HUES48 (cell line): ENCODE data around the gene CCDC73.
"Not testable (repeated sequence)": the region's sequence is repeated elsewhere in the genome, so short reads cannot be mapped to it uniquely, and the experiment has no call there.

Experiments used
- H3K27ac ChIP-seq: one replicate; pipeline ENCODE4 v1.7.0; 2013; ENCODE audit warnings: low read depth, low read length, inconsistent platforms
- H3K27me3 ChIP-seq: 2 replicates; pipeline ENCODE4 v1.6.1; 2013; ENCODE audit warnings: mild to moderate bottlenecking, low read length; ENCODE audit not compliant: control insufficient read depth, insufficient read depth
- H3K36me3 ChIP-seq: 2 replicates; pipeline ENCODE4 v1.6.1; 2013; ENCODE audit warnings: low read length; ENCODE audit not compliant: control insufficient read depth, insufficient read depth
- H3K4me1 ChIP-seq: 2 replicates; pipeline ENCODE4 v1.6.1; 2013; ENCODE audit warnings: mild to moderate bottlenecking, low read length; ENCODE audit not compliant: control insufficient read depth, insufficient read depth
- H3K4me3 ChIP-seq: 2 replicates; pipeline ENCODE4 v1.5.1; 2013; ENCODE audit warnings: mild to moderate bottlenecking, low read depth, low read length
- H3K9ac ChIP-seq: 2 replicates; pipeline ENCODE4 v1.6.1; 2013; ENCODE audit warnings: mild to moderate bottlenecking, low read depth, low read length, moderate library complexity
- H3K9me3 ChIP-seq: 2 replicates; pipeline ENCODE4 v1.6.1; 2013; ENCODE audit warnings: low read length; ENCODE audit not compliant: control insufficient read depth, insufficient read depth

The CCDC73 gene

GRCh38 chr11:32796425-32796824, 2.0 kb upstream of the CCDC73 start:
- Histone ChIP-seq H3K4me1 (peaks cover 5% of the 10 kb centered on the region), H3K4me3 (no peak overlapping the region), H3K27me3 (no peaks in the 10 kb centered on the region), H3K27ac (no peak overlapping the region), H3K9me3 (no peaks in the 10 kb centered on the region), H3K36me3 (no peaks in the 10 kb centered on the region), H3K9ac (no peak overlapping the region)

DNA sequence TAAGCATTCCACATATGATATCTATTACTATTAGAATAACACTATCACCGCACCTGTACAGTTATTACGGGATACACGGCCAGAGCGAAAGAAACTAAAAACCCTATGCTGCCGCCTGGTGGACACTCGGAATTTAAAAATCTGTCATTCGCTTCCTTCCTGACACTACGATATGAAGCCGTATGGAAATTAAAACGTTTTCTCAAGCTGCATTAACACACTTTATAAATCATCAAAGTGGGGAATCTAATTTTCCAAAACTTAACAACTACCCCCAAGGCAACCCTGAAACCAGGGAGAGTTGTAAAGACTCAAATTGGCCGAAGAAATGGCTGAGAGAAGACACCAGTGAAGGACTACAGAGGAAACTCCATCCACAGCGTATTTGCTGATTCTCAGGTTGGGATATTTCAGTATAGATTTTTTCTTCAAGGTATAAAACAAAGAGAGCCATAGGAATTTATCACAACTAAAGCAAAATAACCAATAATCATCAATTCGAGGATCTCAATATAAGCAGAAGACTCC, 1.4 kb downstream of the CCDC73 start:
- H3K9me3 ChIP-seq, result no peaks in the 10 kb centered on the region
- H3K4me1 ChIP-seq, result peaks cover 5% of the 10 kb centered on the region
- no peaks in the 10 kb centered on the region for H3K36me3 ChIP-seq
- H3K27me3 ChIP-seq, result no peaks in the 10 kb centered on the region
- no peak overlapping the region for H3K9ac ChIP-seq
- H3K4me3 ChIP-seq, result peak overlapping the region; percentile 46
- H3K27ac ChIP-seq, result no peak overlapping the region

DNA sequence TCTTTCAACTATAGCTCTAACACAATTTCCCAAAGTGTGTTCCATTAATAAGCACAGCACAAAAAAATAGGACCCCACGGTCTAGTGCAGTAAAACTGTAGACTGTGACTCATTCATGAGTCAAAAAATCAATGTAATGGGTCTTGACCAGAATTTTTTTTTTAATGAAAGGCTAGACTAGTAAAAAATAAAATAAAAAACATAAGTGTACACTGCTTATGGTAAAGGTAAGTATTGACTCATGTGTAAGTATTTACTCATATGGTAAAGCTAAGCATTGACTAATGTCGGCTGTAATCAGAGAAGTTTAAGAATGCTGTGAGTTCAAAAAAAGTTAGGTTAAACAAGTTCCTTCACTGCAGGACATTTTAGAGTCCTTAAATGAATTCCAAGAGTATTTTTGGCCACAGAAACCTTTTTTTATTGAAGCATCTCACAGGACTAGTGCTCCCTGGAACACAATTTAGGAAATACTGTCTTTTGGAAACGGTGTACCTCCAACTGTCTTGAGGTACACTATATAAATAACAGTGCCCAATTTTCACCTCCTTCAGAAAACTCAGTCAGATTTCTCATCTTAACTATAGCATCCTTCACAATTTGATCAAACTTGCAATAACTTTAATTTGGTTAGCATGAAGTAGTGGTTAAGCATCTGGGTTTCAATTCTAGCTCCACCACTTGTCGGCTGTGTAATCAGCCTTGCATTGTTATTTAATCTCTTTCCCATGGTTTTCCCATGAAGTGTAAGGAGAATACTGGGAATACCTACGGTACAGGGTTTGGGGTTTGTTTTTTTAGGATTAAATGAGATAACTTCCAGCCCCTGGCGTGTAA, 2.1 kb downstream of the CCDC73 start:
- no peaks in the 10 kb centered on the region for H3K27me3 ChIP-seq
- no peaks in the 10 kb centered on the region for H3K9me3 ChIP-seq
- no peak overlapping the region for H3K9ac ChIP-seq
- no peaks in the 10 kb centered on the region for H3K36me3 ChIP-seq
- H3K4me1 ChIP-seq, result peaks cover 5% of the 10 kb centered on the region
- H3K4me3 ChIP-seq, result peak overlapping the region; percentile 46
- no peak overlapping the region for H3K27ac ChIP-seq

GRCh38 chr11:32790916-32791315, 3.5 kb downstream of the CCDC73 start:
- H3K9me3 ChIP-seq, result no peaks in the 10 kb centered on the region
- no peaks in the 10 kb centered on the region for H3K36me3 ChIP-seq
- no peak overlapping the region for H3K4me3 ChIP-seq
- no peaks in the 10 kb centered on the region for H3K27me3 ChIP-seq
- no peak overlapping the region for H3K27ac ChIP-seq
- peaks cover 5% of the 10 kb centered on the region for H3K4me1 ChIP-seq
- H3K9ac ChIP-seq, result no peak overlapping the region

- Histone ChIP-seq H3K27me3 (no peaks in the 10 kb centered on the region), H3K27ac (no peak overlapping the region), H3K9me3 (no peaks in the 10 kb centered on the region), H3K36me3 (no peaks in the 10 kb centered on the region), H3K4me3 (no peak overlapping the region), H3K4me1 (no peaks in the 10 kb centered on the region), H3K9ac (no peak overlapping the region)
Observed at GRCh38 chr11:32786811-32787210, 7.7 kb downstream of the CCDC73 start.

DNA sequence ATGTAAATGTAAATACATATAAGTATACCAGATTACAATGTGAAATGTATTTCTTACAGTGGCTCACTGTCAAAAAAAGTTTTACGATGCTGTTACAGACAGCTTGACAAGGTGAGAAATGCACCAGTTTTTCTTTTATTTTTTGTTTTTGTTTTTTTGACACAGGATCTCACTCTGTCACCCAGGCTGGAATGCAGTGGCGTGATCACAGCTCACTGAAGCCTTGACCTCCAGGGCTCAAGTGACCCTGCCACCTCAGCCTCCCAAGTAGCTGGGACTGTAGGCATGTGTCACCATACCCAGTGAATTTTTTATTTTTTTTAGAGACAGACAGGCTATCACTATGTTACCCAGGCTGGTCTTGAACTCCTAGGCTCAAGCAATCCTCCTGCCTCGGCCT, 9.2 kb downstream of the CCDC73 start:
- Histone ChIP-seq H3K4me3 (no peak overlapping the region), H3K36me3 (no peaks in the 10 kb centered on the region), H3K27ac (no peak overlapping the region), H3K27me3 (no peaks in the 10 kb centered on the region), H3K4me1 (no peaks in the 10 kb centered on the region), H3K9me3 (no peaks in the 10 kb centered on the region), H3K9ac (no peak overlapping the region)

- no peak overlapping the region for H3K27ac ChIP-seq
- no peaks in the 10 kb centered on the region for H3K4me1 ChIP-seq
- no peaks in the 10 kb centered on the region for H3K9me3 ChIP-seq
- H3K4me3 ChIP-seq, result no peak overlapping the region
- no peaks in the 10 kb centered on the region for H3K27me3 ChIP-seq
- no peak overlapping the region for H3K9ac ChIP-seq
- no peaks in the 10 kb centered on the region for H3K36me3 ChIP-seq
Observed at GRCh38 chr11:32781721-32782120, 12.7 kb downstream of the CCDC73 start.

DNA sequence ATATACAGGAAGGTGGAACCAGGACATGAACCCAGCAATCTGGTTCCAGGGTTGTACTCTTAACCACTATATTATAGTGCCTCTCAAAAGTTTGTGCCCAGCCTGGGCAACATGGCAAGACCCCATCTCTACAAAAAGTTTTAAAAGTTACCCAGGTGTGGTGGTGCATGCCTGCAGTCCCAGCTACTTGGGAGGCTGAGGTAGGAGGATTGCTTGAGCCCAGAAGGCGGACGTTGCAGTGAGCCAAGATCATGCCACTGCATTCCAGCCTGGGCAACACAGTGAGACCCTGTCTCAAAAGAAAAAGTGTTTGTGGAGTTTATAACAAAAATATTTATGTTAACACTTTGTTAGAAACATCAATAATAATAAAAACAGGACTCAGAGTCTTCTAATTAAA, 13.6 kb downstream of the CCDC73 start:
- not testable (repeated sequence) for H3K9ac ChIP-seq, H3K27me3 ChIP-seq

GRCh38 chr11:32779136-32779535, 15.3 kb downstream of the CCDC73 start:
- no peak overlapping the region for H3K27ac ChIP-seq
- no peaks in the 10 kb centered on the region for H3K4me1 ChIP-seq

More for the DNA sequence above, 13.6 kb downstream of the CCDC73 start:
- H3K4me3 ChIP-seq, H3K9me3 ChIP-seq, H3K27ac ChIP-seq, H3K36me3 ChIP-seq, H3K4me1 ChIP-seq: not testable (repeated sequence)

DNA sequence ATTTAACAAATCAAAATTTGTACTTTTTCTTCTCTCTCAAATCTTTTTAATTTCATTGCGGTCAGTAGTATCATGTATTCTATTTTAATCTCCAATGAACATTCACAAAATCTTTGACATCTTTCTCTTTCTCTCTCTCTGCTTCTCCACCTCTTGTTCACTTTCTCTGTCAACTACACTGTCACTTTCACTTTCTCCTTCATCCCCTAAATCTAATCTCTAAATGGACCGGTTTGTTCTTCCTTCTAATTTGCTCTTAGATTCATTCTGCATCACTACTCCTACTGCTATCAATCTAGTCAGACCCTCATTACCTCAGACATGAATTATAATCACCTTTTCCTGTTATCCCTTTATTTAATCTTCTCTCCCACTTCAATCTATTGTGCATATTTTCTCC, 18.6 kb downstream of the CCDC73 start:
- Histone ChIP-seq H3K9me3 (no peaks in the 10 kb centered on the region), H3K36me3 (no peaks in the 10 kb centered on the region), H3K4me3 (no peak overlapping the region), H3K27me3 (no peaks in the 10 kb centered on the region), H3K9ac (no peak overlapping the region), H3K27ac (no peak overlapping the region), H3K4me1 (no peaks in the 10 kb centered on the region)

More at GRCh38 chr11:32779136-32779535, 15.3 kb downstream of the CCDC73 start:
- H3K36me3 ChIP-seq, result no peaks in the 10 kb centered on the region
- no peak overlapping the region for H3K4me3 ChIP-seq
- no peak overlapping the region for H3K9ac ChIP-seq
- no peaks in the 10 kb centered on the region for H3K27me3 ChIP-seq
- no peaks in the 10 kb centered on the region for H3K9me3 ChIP-seq

GRCh38 chr11:32774081-32774480, 20.4 kb downstream of the CCDC73 start:
- H3K9me3 ChIP-seq, result no peaks in the 10 kb centered on the region
- H3K4me3 ChIP-seq, result no peak overlapping the region
- no peaks in the 10 kb centered on the region for H3K4me1 ChIP-seq
- H3K27me3 ChIP-seq, result no peaks in the 10 kb centered on the region
- no peak overlapping the region for H3K9ac ChIP-seq
- H3K36me3 ChIP-seq, result no peaks in the 10 kb centered on the region
- no peak overlapping the region for H3K27ac ChIP-seq
